HepG2 (cell line): ENCODE data around the gene ASL. TPM values are rescaled to one million over a fixed set of nuclear protein-coding genes. Genes with fewer than 3 reads are reported as not detected.

Source experiments
- ELF4 ChIP-seq: sonication (generic); formaldehyde crosslinking; IDR thresholded peaks from 2 replicates; pipeline ENCODE4 v1.5.0; 2020; ENCODE audit warnings: missing genetic modification reagents, mild to moderate bottlenecking, moderate library complexity, borderline replicate concordance
- ERF ChIP-seq: IDR thresholded peaks from 2 replicates; pipeline ENCODE4 v1.6.1; 2018; ENCODE audit warnings: missing biosample characterization, missing genetic modification reagents
- EZH2 ChIP-seq: conservative IDR thresholded peaks from 2 replicates; pipeline ENCODE4 v1.6.1; 2012; ENCODE audit warnings: mild to moderate bottlenecking, low read depth, low read length, moderate library complexity
- HNRNPL ChIP-seq: fragments of 200-400 bp; formaldehyde crosslinking; IDR thresholded peaks from 2 replicates; pipeline ENCODE4 v1.6.1; 2017; ENCODE audit warnings: mild to moderate bottlenecking, low read depth, low read length
- RFXAP ChIP-seq: sonication (generic); formaldehyde crosslinking; IDR thresholded peaks from 2 replicates; pipeline ENCODE4 v1.4.0; 2020; ENCODE audit warnings: missing genetic modification reagents, borderline replicate concordance
- SALL1 ChIP-seq: sonication (generic); formaldehyde crosslinking; IDR thresholded peaks from 2 replicates; pipeline ENCODE4 v1.8.0; 2022; ENCODE audit warnings: mild to moderate bottlenecking, missing genetic modification reagents
- SMAD9 ChIP-seq: sonication (generic); formaldehyde crosslinking; IDR thresholded peaks from 2 replicates; pipeline ENCODE4 v1.5.1; 2020; ENCODE audit warnings: mild to moderate bottlenecking, missing genetic modification reagents
- TBX3 ChIP-seq: fragments of 450-650 bp; IDR thresholded peaks from 2 replicates; pipeline ENCODE4 v1.6.1; 2017; ENCODE audit warnings: antibody characterized with exemption, mild to moderate bottlenecking, inconsistent platforms, borderline replicate concordance
- XBP1 ChIP-seq: sonication (generic); formaldehyde crosslinking; IDR thresholded peaks from 2 replicates; pipeline ENCODE4 v1.5.0; 2020; ENCODE audit warnings: missing genetic modification reagents
- ZNF180 ChIP-seq: sonication (generic); formaldehyde crosslinking; IDR thresholded peaks from 2 replicates; pipeline ENCODE4 v1.4.0; 2020; ENCODE audit warnings: low read depth, missing genetic modification reagents, borderline replicate concordance
- ZNF264 ChIP-seq: sonication (generic); formaldehyde crosslinking; IDR thresholded peaks from 2 replicates; pipeline ENCODE4 v1.4.0; 2020; ENCODE audit warnings: missing genetic modification reagents
- ZNF30 ChIP-seq: sonication (generic); formaldehyde crosslinking; IDR thresholded peaks from 2 replicates; pipeline ENCODE4 v1.5.0; 2020; ENCODE audit warnings: mild to moderate bottlenecking, missing genetic modification reagents
- ZNF335 ChIP-seq: sonication (generic); formaldehyde crosslinking; IDR thresholded peaks from 2 replicates; pipeline ENCODE4 v1.4.0; 2020; ENCODE audit warnings: missing genetic modification reagents
- polyA plus RNA-seq, 8 experiments: library from polyadenylated mRNA; depleted of rRNA in 3 of 8; stranded (reverse) in 7 of 8; unstranded in 1 of 8; fragments of >200 nt; fragmentation: Illumina TruSeq in 4 of 8; extraction: Trizol in 4 of 8; gene quantifications; 2 replicates each; pipeline versions ENCODE4 v1.2.1 to v1.2.3, GENCODE V29; 2011 to 2016; ENCODE audit warnings: low read depth in 4 of 8, missing spikeins in 1 of 8, mixed read lengths in 1 of 8; ENCODE audit not compliant: insufficient read depth in 1 of 8
- total RNA-seq, 5 experiments: library from RNA; depleted of rRNA; stranded (reverse); fragments of >200 nt; fragmentation: Illumina TruSeq; extraction: Trizol; gene quantifications; 2 replicates each; pipeline ENCODE4 v1.2.3, GENCODE V29; 2016; ENCODE audit warnings: low read depth in 1 of 5
- TF ChIP-seq, protein P1 (sequence below): sonication (generic); formaldehyde crosslinking; IDR thresholded peaks from 2 replicates; pipeline ENCODE4 v1.5.1; 2020; ENCODE audit warnings: missing genetic modification reagents, mild to moderate bottlenecking, borderline replicate concordance
- TF ChIP-seq, protein P2 (sequence below), 2 experiments: sonication (generic) in 1 of 2; formaldehyde crosslinking in 1 of 2; IDR thresholded peaks; 2 replicates each; pipeline versions ENCODE4 v1.5.1 to v1.6.1; 2011 to 2020; ENCODE audit warnings: borderline replicate concordance in 1 of 2, low read depth in 1 of 2, low read length in 1 of 2, mild to moderate bottlenecking in 1 of 2, missing genetic modification reagents in 1 of 2, moderate library complexity in 1 of 2
- TF ChIP-seq, protein P3 (sequence below): sonication (generic); formaldehyde crosslinking; conservative IDR thresholded peaks from 2 replicates; pipeline ENCODE4 v1.8.1; 2023; ENCODE audit warnings: missing genetic modification reagents
- TF ChIP-seq, protein P4 (sequence below): sonication (generic); formaldehyde crosslinking; IDR thresholded peaks from 2 replicates; pipeline ENCODE4 v1.8.0; 2022; ENCODE audit warnings: missing genetic modification reagents, mild to moderate bottlenecking, inconsistent platforms, borderline replicate concordance
- TF ChIP-seq, protein P5 (sequence below): sonication (generic); formaldehyde crosslinking; IDR thresholded peaks from 2 replicates; pipeline ENCODE4 v1.5.1; 2020; ENCODE audit warnings: mild to moderate bottlenecking, missing genetic modification reagents, moderate library complexity

Gene ASL
- total and polyA plus RNA-seq, 2 of the 13 experiments (the other 11 are each of a cell fraction or from before 2014, with no cell fraction given) = 71.4 to 96.5 TPM

DNA sequence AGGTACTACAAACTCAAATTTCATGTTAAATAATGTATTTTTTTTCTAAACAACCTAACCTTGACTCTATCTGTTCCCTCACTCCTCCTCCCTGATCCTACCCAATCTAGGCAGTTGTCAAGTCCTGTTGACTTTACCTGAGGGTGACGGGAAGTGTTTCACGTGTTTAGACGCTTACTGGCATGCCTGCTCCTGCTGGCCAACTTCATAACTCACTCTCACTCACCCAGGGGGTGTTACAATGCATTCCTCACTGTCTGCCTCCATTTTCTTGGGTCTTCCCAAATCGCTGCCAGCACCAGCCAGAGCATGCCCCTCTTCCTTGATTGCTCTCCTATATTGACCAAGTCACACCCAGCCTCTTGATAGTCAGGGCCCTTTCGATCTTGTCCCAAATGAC, 67.4 kb downstream of the ASL start (continued):
- TF ChIP-seq, protein P1, sequence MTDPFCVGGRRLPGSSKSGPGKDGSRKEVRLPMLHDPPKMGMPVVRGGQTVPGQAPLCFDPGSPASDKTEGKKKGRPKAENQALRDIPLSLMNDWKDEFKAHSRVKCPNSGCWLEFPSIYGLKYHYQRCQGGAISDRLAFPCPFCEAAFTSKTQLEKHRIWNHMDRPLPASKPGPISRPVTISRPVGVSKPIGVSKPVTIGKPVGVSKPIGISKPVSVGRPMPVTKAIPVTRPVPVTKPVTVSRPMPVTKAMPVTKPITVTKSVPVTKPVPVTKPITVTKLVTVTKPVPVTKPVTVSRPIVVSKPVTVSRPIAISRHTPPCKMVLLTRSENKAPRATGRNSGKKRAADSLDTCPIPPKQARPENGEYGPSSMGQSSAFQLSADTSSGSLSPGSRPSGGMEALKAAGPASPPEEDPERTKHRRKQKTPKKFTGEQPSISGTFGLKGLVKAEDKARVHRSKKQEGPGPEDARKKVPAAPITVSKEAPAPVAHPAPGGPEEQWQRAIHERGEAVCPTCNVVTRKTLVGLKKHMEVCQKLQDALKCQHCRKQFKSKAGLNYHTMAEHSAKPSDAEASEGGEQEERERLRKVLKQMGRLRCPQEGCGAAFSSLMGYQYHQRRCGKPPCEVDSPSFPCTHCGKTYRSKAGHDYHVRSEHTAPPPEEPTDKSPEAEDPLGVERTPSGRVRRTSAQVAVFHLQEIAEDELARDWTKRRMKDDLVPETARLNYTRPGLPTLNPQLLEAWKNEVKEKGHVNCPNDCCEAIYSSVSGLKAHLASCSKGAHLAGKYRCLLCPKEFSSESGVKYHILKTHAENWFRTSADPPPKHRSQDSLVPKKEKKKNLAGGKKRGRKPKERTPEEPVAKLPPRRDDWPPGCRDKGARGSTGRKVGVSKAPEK = no peak
- TF ChIP-seq SALL1 (CRISPR knock-in tag) (peak; percentile 85), EZH2 (no peak), ZNF180 (CRISPR knock-in tag) (no peak), ZNF335 (0 out of 2 replicates have a peak, but pooled peaks have one; percentile 60), XBP1 (CRISPR knock-in tag) (no peak), ELF4 (CRISPR knock-in tag) (0 out of 2 replicates have a peak, but pooled peaks have one; percentile 45), RFXAP (CRISPR knock-in tag) (no peak), SMAD9 (CRISPR knock-in tag) (peak; percentile 86; the same call in 1 of the 2 replicates), TBX3 (no peak), ZNF264 (peak; percentile 47; the same call in 1 of the 2 replicates), ERF (CRISPR knock-in tag) (peak; percentile 91), ZNF30 (CRISPR knock-in tag) (no peak), HNRNPL (no peak)
- TF ChIP-seq, protein P2, sequence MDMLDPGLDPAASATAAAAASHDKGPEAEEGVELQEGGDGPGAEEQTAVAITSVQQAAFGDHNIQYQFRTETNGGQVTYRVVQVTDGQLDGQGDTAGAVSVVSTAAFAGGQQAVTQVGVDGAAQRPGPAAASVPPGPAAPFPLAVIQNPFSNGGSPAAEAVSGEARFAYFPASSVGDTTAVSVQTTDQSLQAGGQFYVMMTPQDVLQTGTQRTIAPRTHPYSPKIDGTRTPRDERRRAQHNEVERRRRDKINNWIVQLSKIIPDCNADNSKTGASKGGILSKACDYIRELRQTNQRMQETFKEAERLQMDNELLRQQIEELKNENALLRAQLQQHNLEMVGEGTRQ (IDR thresholded peaks at IDR 0.05; ENCODE audit: low read depth, low read length) = no peak
- TF ChIP-seq, protein P2 (CRISPR knock-in tag; IDR thresholded peaks at IDR 0.05; ENCODE audit: borderline replicate concordance) = no peak
- TF ChIP-seq, protein P3, sequence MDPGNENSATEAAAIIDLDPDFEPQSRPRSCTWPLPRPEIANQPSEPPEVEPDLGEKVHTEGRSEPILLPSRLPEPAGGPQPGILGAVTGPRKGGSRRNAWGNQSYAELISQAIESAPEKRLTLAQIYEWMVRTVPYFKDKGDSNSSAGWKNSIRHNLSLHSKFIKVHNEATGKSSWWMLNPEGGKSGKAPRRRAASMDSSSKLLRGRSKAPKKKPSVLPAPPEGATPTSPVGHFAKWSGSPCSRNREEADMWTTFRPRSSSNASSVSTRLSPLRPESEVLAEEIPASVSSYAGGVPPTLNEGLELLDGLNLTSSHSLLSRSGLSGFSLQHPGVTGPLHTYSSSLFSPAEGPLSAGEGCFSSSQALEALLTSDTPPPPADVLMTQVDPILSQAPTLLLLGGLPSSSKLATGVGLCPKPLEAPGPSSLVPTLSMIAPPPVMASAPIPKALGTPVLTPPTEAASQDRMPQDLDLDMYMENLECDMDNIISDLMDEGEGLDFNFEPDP (CRISPR knock-in tag) = no peak
- TF ChIP-seq, protein P4, sequence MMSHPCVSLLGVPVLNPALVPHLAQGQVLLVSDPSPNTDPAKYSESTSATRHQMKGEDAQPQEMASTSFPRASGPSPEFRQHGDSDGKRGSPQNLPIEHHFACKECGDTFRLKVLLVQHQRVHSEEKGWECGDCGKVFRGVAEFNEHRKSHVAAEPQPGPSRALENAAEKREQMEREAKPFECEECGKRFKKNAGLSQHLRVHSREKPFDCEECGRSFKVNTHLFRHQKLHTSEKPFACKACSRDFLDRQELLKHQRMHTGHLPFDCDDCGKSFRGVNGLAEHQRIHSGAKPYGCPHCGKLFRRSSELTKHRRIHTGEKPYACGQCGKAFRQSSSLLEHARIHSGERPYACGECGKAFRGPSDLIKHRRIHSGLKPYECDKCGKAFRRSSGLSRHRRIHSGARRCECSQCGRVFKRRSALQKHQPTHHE (CRISPR knock-in tag) = no peak
- TF ChIP-seq, protein P5, sequence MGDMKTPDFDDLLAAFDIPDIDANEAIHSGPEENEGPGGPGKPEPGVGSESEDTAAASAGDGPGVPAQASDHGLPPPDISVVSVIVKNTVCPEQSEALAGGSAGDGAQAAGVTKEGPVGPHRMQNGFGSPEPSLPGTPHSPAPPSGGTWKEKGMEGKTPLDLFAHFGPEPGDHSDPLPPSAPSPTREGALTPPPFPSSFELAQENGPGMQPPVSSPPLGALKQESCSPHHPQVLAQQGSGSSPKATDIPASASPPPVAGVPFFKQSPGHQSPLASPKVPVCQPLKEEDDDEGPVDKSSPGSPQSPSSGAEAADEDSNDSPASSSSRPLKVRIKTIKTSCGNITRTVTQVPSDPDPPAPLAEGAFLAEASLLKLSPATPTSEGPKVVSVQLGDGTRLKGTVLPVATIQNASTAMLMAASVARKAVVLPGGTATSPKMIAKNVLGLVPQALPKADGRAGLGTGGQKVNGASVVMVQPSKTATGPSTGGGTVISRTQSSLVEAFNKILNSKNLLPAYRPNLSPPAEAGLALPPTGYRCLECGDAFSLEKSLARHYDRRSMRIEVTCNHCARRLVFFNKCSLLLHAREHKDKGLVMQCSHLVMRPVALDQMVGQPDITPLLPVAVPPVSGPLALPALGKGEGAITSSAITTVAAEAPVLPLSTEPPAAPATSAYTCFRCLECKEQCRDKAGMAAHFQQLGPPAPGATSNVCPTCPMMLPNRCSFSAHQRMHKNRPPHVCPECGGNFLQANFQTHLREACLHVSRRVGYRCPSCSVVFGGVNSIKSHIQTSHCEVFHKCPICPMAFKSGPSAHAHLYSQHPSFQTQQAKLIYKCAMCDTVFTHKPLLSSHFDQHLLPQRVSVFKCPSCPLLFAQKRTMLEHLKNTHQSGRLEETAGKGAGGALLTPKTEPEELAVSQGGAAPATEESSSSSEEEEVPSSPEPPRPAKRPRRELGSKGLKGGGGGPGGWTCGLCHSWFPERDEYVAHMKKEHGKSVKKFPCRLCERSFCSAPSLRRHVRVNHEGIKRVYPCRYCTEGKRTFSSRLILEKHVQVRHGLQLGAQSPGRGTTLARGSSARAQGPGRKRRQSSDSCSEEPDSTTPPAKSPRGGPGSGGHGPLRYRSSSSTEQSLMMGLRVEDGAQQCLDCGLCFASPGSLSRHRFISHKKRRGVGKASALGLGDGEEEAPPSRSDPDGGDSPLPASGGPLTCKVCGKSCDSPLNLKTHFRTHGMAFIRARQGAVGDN (CRISPR knock-in tag) = peak; percentile 50; the same call in 1 of the 2 replicates
